ENCODE measurements around the gene UBAC2. TPM values are rescaled to one million over a fixed set of nuclear protein-coding genes. Genes with fewer than 3 reads are reported as not detected.

UBAC2 gene
- total RNA-seq, 1 experiment from 2014 or later = 41.0 TPM

GRCh38 chr13:99398916-99399622 lies 198.4 kb downstream of the UBAC2 start:
- Mint-ChIP-seq H3K4me3 (ENCODE audit: low read depth, unreplicated experiment) (no peak overlapping the region), H3K27me3 (ENCODE audit: unreplicated experiment) (no peaks in the 10 kb centered on the region), H3K27ac (ENCODE audit: unreplicated experiment) (no peak overlapping the region), H3K36me3 (ENCODE audit: insufficient read depth, unreplicated experiment) (peaks cover 4% of the 10 kb centered on the region), H3K9me3 (ENCODE audit: low read depth, unreplicated experiment) (no peaks in the 10 kb centered on the region), H3K4me1 (ENCODE audit: low read depth, unreplicated experiment) (peaks cover 7% of the 10 kb centered on the region)
- intact Hi-C loops (cut with micrococcal nuclease; ENCODE audit: unreplicated experiment) = no loop called here
- BruUV-seq (replicated peaks) = no TSS peak
- TF ChIP-seq CTCF (IDR thresholded peaks at IDR 0.05; ENCODE audit: unreplicated experiment) = no peak
- no peak for DNase-seq
- CTCF ChIA-PET = no interaction called here

- H3K36me3 Mint-ChIP-seq (ENCODE audit: insufficient read depth, unreplicated experiment) = peaks cover 4% of the 10 kb centered on the region
- intact Hi-C loops (cut with micrococcal nuclease; ENCODE audit: unreplicated experiment) = no loop called here
- DNase-seq = no peak
- no TSS peak for BruUV-seq (replicated peaks)
- no peak for TF ChIP-seq CTCF (IDR thresholded peaks at IDR 0.05; ENCODE audit: unreplicated experiment)
- H3K4me3 Mint-ChIP-seq (ENCODE audit: low read depth, unreplicated experiment) = no peak overlapping the region
- H3K9me3 Mint-ChIP-seq (ENCODE audit: low read depth, unreplicated experiment) = no peaks in the 10 kb centered on the region
- peaks cover 12% of the 10 kb centered on the region for H3K4me1 Mint-ChIP-seq (ENCODE audit: low read depth, unreplicated experiment)
- CTCF ChIA-PET = no interaction called here
- no peak overlapping the region for H3K27ac Mint-ChIP-seq (ENCODE audit: unreplicated experiment)
- H3K27me3 Mint-ChIP-seq (ENCODE audit: unreplicated experiment) = no peaks in the 10 kb centered on the region
These were observed 198.9 kb downstream of the UBAC2 start for GRCh38 chr13:99399623-99399974.

- Mint-ChIP-seq H3K27me3 (ENCODE audit: unreplicated experiment) (no peaks in the 10 kb centered on the region), H3K4me1 (ENCODE audit: low read depth, unreplicated experiment) (peaks cover 12% of the 10 kb centered on the region), H3K36me3 (ENCODE audit: insufficient read depth, unreplicated experiment) (peaks cover 4% of the 10 kb centered on the region), H3K27ac (ENCODE audit: unreplicated experiment) (peak overlapping the region; percentile 63), H3K9me3 (ENCODE audit: low read depth, unreplicated experiment) (no peaks in the 10 kb centered on the region), H3K4me3 (ENCODE audit: low read depth, unreplicated experiment) (no peak overlapping the region)
- no TSS peak for BruUV-seq (replicated peaks)
- intact Hi-C loops (cut with micrococcal nuclease; ENCODE audit: unreplicated experiment) = no loop called here
- peak; percentile 30 for DNase-seq
- CTCF ChIA-PET = no interaction called here
- no peak for TF ChIP-seq CTCF (IDR thresholded peaks at IDR 0.05; ENCODE audit: unreplicated experiment)
These were observed 202.9 kb downstream of the UBAC2 start for GRCh38 chr13:99403458-99403971.

GRCh38 chr13:99404005-99404755 lies 203.5 kb downstream of the UBAC2 start:
- CTCF ChIA-PET = no interaction called here

More at GRCh38 chr13:99404005-99404755, 203.5 kb downstream of the UBAC2 start:
- no peak for TF ChIP-seq CTCF (IDR thresholded peaks at IDR 0.05; ENCODE audit: unreplicated experiment)
- peaks cover 4% of the 10 kb centered on the region for H3K36me3 Mint-ChIP-seq (ENCODE audit: insufficient read depth, unreplicated experiment)
- H3K9me3 Mint-ChIP-seq (ENCODE audit: low read depth, unreplicated experiment) = no peaks in the 10 kb centered on the region
- H3K27me3 Mint-ChIP-seq (ENCODE audit: unreplicated experiment) = no peaks in the 10 kb centered on the region
- DNase-seq = no peak
- no peak overlapping the region for H3K4me3 Mint-ChIP-seq (ENCODE audit: low read depth, unreplicated experiment)
- intact Hi-C loops (cut with micrococcal nuclease; ENCODE audit: unreplicated experiment) = no loop called here
- peaks cover 12% of the 10 kb centered on the region for H3K4me1 Mint-ChIP-seq (ENCODE audit: low read depth, unreplicated experiment)
- peak overlapping the region; percentile 63 for H3K27ac Mint-ChIP-seq (ENCODE audit: unreplicated experiment)
- no TSS peak for BruUV-seq (replicated peaks)
